ENCODE measurements around the gene RSBN1L.

DNA sequence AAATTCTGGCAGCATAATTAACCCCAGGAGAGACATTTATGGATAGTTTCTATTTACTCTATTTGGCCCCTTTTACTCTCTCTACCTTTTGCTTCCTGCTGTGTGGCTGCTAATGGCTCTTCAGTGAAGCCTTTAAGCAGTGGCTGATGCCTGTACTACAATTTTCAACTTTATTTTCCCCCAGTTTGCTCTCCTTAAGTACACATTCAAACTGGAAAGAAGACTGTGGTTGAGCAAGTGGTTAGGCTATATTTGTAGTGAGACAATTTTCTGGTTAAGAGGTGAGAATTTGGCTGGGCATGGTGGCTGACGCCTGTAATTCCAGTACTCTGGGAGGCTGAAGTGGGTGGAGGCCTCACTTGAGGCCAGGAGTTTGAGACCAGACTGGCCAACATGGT lies 8.5 kb upstream of the RSBN1L start:
- TF ChIP-seq, protein P1, sequence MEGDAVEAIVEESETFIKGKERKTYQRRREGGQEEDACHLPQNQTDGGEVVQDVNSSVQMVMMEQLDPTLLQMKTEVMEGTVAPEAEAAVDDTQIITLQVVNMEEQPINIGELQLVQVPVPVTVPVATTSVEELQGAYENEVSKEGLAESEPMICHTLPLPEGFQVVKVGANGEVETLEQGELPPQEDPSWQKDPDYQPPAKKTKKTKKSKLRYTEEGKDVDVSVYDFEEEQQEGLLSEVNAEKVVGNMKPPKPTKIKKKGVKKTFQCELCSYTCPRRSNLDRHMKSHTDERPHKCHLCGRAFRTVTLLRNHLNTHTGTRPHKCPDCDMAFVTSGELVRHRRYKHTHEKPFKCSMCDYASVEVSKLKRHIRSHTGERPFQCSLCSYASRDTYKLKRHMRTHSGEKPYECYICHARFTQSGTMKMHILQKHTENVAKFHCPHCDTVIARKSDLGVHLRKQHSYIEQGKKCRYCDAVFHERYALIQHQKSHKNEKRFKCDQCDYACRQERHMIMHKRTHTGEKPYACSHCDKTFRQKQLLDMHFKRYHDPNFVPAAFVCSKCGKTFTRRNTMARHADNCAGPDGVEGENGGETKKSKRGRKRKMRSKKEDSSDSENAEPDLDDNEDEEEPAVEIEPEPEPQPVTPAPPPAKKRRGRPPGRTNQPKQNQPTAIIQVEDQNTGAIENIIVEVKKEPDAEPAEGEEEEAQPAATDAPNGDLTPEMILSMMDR (IDR thresholded peaks at IDR 0.05; ENCODE audit: low read depth, low read length) = no peak
- TF ChIP-seq, protein P2, sequence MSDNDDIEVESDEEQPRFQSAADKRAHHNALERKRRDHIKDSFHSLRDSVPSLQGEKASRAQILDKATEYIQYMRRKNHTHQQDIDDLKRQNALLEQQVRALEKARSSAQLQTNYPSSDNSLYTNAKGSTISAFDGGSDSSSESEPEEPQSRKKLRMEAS (IDR thresholded peaks at IDR 0.05; ENCODE audit: low read depth, low read length) = no peak
- TF ChIP-seq POLR2A (IDR thresholded peaks at IDR 0.05; ENCODE audit: extremely low read depth, insufficient read length) = no peak
- no peak for TF ChIP-seq MYC (IDR thresholded peaks at IDR 0.05; ENCODE audit: low read depth, low read length)
